HG02981 (cell line): ENCODE results near the gene TTC28.
"Not testable (repeated sequence)": the region's sequence is repeated elsewhere in the genome, so short reads cannot be mapped to it uniquely, and the experiment has no call there.

Experiments
- ATAC-seq: cut with Tn5 transposase; IDR thresholded peaks from one replicate; pipeline ENCODE4 v1.9.1; 2021; ENCODE audit warnings: mild to moderate bottlenecking, moderate library complexity; ENCODE audit not compliant: unreplicated experiment

TTC28 gene

GRCh38 chr22:28562324-28562723 lies 117.3 kb downstream of the TTC28 start:
- no peak for ATAC-seq

GRCh38 chr22:28560743-28561101 lies 118.9 kb downstream of the TTC28 start:
- not testable (repeated sequence) for ATAC-seq

- ATAC-seq, result no peak
These were observed 119.4 kb downstream of the TTC28 start for GRCh38 chr22:28560046-28560742.

- ATAC-seq, result no peak
These were observed 122.5 kb downstream of the TTC28 start for GRCh38 chr22:28557184-28557583.

- ATAC-seq, result not testable (repeated sequence)
These were observed 126.4 kb downstream of the TTC28 start for GRCh38 chr22:28553108-28553866.

GRCh38 chr22:28548406-28548805 lies 131.2 kb downstream of the TTC28 start:
- ATAC-seq, result no peak

GRCh38 chr22:28547132-28547842 lies 132.4 kb downstream of the TTC28 start:
- ATAC-seq, result no peak

- ATAC-seq, result no peak
These were observed 135.2 kb downstream of the TTC28 start for GRCh38 chr22:28544431-28544868.

GRCh38 chr22:28542980-28543621 lies 136.5 kb downstream of the TTC28 start:
- no peak for ATAC-seq

- ATAC-seq, result no peak
These were observed 138.5 kb downstream of the TTC28 start for GRCh38 chr22:28541137-28541536.

- ATAC-seq, result no peak
These were observed 140.7 kb downstream of the TTC28 start for GRCh38 chr22:28538922-28539321.

- ATAC-seq, result not testable (repeated sequence)
These were observed 149.1 kb downstream of the TTC28 start for GRCh38 chr22:28530565-28530964.

- not testable (repeated sequence) for ATAC-seq
These were observed 150.5 kb downstream of the TTC28 start for GRCh38 chr22:28529144-28529543.

- ATAC-seq, result no peak
These were observed 158.2 kb downstream of the TTC28 start for GRCh38 chr22:28521451-28521850.

GRCh38 chr22:28514321-28514821 lies 165.3 kb downstream of the TTC28 start:
- no peak for ATAC-seq

GRCh38 chr22:28512387-28512786 lies 167.3 kb downstream of the TTC28 start:
- ATAC-seq, result not testable (repeated sequence)

- ATAC-seq, result no peak
These were observed 171.7 kb downstream of the TTC28 start for GRCh38 chr22:28507896-28508295.

- no peak for ATAC-seq
These were observed 173.5 kb downstream of the TTC28 start for GRCh38 chr22:28506150-28506535.

GRCh38 chr22:28505416-28506149 lies 174.1 kb downstream of the TTC28 start:
- ATAC-seq, result no peak

- no peak for ATAC-seq
These were observed 179.6 kb downstream of the TTC28 start for GRCh38 chr22:28500006-28500405.
